ENCODE measurements around the gene FAM237A. TPM values are rescaled to one million over a fixed set of nuclear protein-coding genes. Genes with fewer than 3 reads are reported as not detected.

The FAM237A gene
- total and polyA plus RNA-seq, 9 of the 15 experiments (the other 6 are each of a cell fraction or from before 2014, with no cell fraction given): not detected

- 0% methylated on average over 1 of the region's 1 CpG for WGBS (ENCODE audit: insufficient coverage, low coverage, missing lambda C conversion rate)
- Histone ChIP-seq H3K27me3 (ENCODE audit: control insufficient read depth in 2 of 2, insufficient read depth in 2 of 2, low read length in 2 of 2) (no peaks in the 10 kb centered on the region), H3K9me3 (replicated peaks; ENCODE audit: control insufficient read depth, insufficient read depth, low read depth, low read length) (no peaks in the 10 kb centered on the region), H3K9me1 (ENCODE audit: control insufficient read depth, insufficient read depth, low read length) (no peaks in the 10 kb centered on the region), H3K36me3 (ENCODE audit: control insufficient read depth, insufficient read depth, low read length) (no peaks in the 10 kb centered on the region), H2AFZ (ENCODE audit: low read depth, low read length) (no peak overlapping the region), H3K4me2 (ENCODE audit: insufficient read depth, low read length) (no peak overlapping the region), H3K79me2 (ENCODE audit: control insufficient read depth, insufficient read depth, low read length) (no peaks in the 10 kb centered on the region), H3K4me1 (replicated peaks in 1 of 2; ENCODE audit: control insufficient read depth in 2 of 2, insufficient read depth in 2 of 2, low read length in 2 of 2) (no peaks in the 10 kb centered on the region), H3K27ac (ENCODE audit: extremely low read depth, low read depth, low read length) (no peak overlapping the region), H3K4me3 (no peak overlapping the region), H4K20me1 (replicated peaks; ENCODE audit: control insufficient read depth, insufficient read depth, low read length) (no peaks in the 10 kb centered on the region), H3K9ac (ENCODE audit: insufficient read depth in 1 of 2, low read depth in 2 of 2, low read length in 2 of 2) (no peak overlapping the region)
- in situ Hi-C loops (cut with MboI) (no loop called here), intact Hi-C loops (cut with micrococcal nuclease) (no loop called here)
- no peak for ATAC-seq
- BruUV-seq (replicated peaks): no TSS peak
- POLR2A ChIA-PET: no interaction called here
- TF ChIP-seq, protein P1, sequence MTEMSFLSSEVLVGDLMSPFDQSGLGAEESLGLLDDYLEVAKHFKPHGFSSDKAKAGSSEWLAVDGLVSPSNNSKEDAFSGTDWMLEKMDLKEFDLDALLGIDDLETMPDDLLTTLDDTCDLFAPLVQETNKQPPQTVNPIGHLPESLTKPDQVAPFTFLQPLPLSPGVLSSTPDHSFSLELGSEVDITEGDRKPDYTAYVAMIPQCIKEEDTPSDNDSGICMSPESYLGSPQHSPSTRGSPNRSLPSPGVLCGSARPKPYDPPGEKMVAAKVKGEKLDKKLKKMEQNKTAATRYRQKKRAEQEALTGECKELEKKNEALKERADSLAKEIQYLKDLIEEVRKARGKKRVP (CRISPR knock-in tag; IDR thresholded peaks at IDR 0.05): peak; percentile 68
- peak; percentile 7; the same call in 1 of the 2 replicates for TF ChIP-seq EP300 (IDR thresholded peaks at IDR 0.05; ENCODE audit: low read length)
- peak; percentile 68 to 77; a peak in 2 of 4 replicates for TF ChIP-seq TRIM24 (IDR thresholded peaks at IDR 0.05)
- no peak for TF ChIP-seq CEBPG (CRISPR knock-in tag; IDR thresholded peaks at IDR 0.05)
- TF ChIP-seq CEBPG (tag; conservative IDR thresholded peaks at IDR 0.05 in 1 of 2, IDR thresholded peaks at IDR 0.05 in 1 of 2): peak; percentile 62 to 90
- TF ChIP-seq, protein P2, sequence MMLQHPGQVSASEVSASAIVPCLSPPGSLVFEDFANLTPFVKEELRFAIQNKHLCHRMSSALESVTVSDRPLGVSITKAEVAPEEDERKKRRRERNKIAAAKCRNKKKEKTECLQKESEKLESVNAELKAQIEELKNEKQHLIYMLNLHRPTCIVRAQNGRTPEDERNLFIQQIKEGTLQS (IDR thresholded peaks at IDR 0.05): peak; percentile 71
- TF ChIP-seq, protein P2 (CRISPR knock-in tag; conservative IDR thresholded peaks at IDR 0.05): no peak
- TF ChIP-seq ZNF77 (CRISPR knock-in tag; IDR thresholded peaks at IDR 0.05): no peak
- no peak for DNase-seq (ENCODE audit: extremely low read depth in 1 of 4, low spot score in 3 of 4)
- CTCF ChIA-PET (ENCODE audit: low intra/inter-chr PET ratio): no interaction called here
- no peak for FAIRE-seq
These were observed 5.7 kb downstream of the FAM237A start for GRCh38 chr2:206647985-206648384.
